Measurements from ENCODE around the gene TAPBP. TPM values are rescaled to one million over a fixed set of nuclear protein-coding genes. Genes with fewer than 3 reads are reported as not detected.

TAPBP gene
- polyA plus RNA-seq, 3 donors, result 138 to 228 (median 141) TPM

DNA sequence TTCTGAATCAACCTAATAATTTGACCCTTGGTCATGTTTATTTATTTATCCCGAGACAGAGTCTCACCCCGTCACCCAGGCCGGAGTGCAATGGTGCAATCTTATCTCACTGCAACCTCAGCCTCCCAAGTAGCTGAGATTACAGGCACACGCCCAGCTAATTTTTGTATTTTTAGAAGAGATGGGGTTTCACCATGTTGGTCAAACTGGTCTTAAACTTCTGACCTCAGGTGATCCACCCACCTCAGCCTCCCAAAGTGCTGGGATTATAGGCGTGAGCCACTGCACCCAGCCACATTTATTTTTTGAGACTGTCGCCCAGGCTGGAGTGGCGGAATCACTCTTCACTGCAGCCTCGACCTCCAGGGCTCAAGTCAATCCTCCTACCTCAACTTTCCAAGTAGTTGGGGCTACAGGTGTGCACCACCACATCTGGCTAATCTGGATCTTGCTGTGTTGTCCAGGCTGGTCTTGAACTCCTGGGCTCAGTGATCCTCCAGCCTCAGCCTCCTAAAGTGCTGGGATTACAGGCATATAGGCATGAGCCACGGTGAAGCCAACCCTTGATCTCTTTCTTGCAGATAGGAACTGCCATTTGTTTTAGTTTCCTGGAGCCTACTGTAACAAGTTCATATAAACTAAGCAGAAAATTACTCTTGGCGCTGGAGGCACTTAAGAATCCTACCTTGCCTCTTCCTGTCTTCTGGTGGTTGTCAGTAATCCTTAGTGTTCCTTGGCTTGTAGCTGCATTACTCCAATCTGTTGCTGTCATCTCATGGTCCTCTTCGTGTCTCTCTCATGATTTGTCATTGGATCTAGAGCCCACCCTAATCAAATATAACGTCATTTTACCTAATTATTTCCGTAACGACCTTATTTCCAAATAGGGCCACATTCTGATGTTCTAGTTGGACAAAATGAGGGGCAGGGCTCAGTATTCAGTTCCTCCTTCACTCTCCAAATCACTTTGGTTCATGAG is 39.7 kb downstream of the TAPBP start:
- H3K9me3 Mint-ChIP-seq, result no peaks in the 10 kb centered on the region
- no peaks in the 10 kb centered on the region for H3K27me3 ChIP-seq (ENCODE audit: control insufficient read depth in 2 of 2, insufficient read depth in 2 of 2, low read length in 2 of 2)
- WGBS (ENCODE audit: insufficient coverage), result 77% methylated on average over 3 of the region's 14 CpGs
- H3K4me1 ChIP-seq (ENCODE audit: control insufficient read depth in 1 of 2, insufficient read depth in 2 of 2, low read length in 2 of 2), result peaks cover 66 to 78% of the 10 kb centered on the region in 2 donors
- no peak overlapping the region for H2AFZ ChIP-seq (ENCODE audit: insufficient read depth, low read depth, low read length, poor library complexity, severe bottlenecking)
- TF ChIP-seq, protein P1, sequence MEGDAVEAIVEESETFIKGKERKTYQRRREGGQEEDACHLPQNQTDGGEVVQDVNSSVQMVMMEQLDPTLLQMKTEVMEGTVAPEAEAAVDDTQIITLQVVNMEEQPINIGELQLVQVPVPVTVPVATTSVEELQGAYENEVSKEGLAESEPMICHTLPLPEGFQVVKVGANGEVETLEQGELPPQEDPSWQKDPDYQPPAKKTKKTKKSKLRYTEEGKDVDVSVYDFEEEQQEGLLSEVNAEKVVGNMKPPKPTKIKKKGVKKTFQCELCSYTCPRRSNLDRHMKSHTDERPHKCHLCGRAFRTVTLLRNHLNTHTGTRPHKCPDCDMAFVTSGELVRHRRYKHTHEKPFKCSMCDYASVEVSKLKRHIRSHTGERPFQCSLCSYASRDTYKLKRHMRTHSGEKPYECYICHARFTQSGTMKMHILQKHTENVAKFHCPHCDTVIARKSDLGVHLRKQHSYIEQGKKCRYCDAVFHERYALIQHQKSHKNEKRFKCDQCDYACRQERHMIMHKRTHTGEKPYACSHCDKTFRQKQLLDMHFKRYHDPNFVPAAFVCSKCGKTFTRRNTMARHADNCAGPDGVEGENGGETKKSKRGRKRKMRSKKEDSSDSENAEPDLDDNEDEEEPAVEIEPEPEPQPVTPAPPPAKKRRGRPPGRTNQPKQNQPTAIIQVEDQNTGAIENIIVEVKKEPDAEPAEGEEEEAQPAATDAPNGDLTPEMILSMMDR (IDR thresholded peaks at IDR 0.05), result no peak
- peaks cover 38 to 61% of the 10 kb centered on the region in 2 donors for H3K36me3 ChIP-seq (replicated peaks in 1 of 2; ENCODE audit: control insufficient read depth in 1 of 2, insufficient read depth in 2 of 2, low read length in 2 of 2)
- H3K4me1 Mint-ChIP-seq, result peaks cover 69% of the 10 kb centered on the region
- H4K20me1 ChIP-seq (ENCODE audit: insufficient read depth, low read length), result peaks cover 51% of the 10 kb centered on the region
- H3K27me3 Mint-ChIP-seq (ENCODE audit: low read depth in 3 of 3), result no peaks in the 10 kb centered on the region
- H3K4me2 ChIP-seq (replicated peaks; ENCODE audit: extremely low read depth, low read length, poor library complexity, severe bottlenecking), result peak overlapping the region; percentile 14
- no peak overlapping the region for H3K4me3 Mint-ChIP-seq
- DNase-seq, result no peak
- peaks cover 37 to 51% of the 10 kb centered on the region in 2 donors for H3K36me3 Mint-ChIP-seq
- H3K9ac ChIP-seq (ENCODE audit: insufficient read depth, low read length, poor library complexity, severe bottlenecking), result peak overlapping the region; percentile 5
- intact Hi-C loops (cut with micrococcal nuclease), result loop anchor here in 1 of 2 donors (2.0 kb wide), 1 partner anchor 15 kb away; the partner anchor contains the start of genes PFDN6 and WDR46
- peaks cover 86% of the 10 kb centered on the region for H3K79me2 ChIP-seq (ENCODE audit: insufficient read depth, low read length)
- H3K27ac ChIP-seq (ENCODE audit: low read depth in 1 of 2, low read length in 2 of 2), result peak overlapping the region in 1 of 2 donors; percentile 42
- H3K4me3 ChIP-seq (replicated peaks in 1 of 3; ENCODE audit: low read depth in 2 of 3, low read length in 3 of 3), result peak overlapping the region in 1 of 3 experiments; percentile 91
- H3K27ac Mint-ChIP-seq, result peak overlapping the region; percentile 3 to 80 (median 71)
- no peaks in the 10 kb centered on the region for H3K9me3 ChIP-seq (replicated peaks in 1 of 2; ENCODE audit: control insufficient read depth in 1 of 2, insufficient read depth in 1 of 2, low read length in 2 of 2)

DNA sequence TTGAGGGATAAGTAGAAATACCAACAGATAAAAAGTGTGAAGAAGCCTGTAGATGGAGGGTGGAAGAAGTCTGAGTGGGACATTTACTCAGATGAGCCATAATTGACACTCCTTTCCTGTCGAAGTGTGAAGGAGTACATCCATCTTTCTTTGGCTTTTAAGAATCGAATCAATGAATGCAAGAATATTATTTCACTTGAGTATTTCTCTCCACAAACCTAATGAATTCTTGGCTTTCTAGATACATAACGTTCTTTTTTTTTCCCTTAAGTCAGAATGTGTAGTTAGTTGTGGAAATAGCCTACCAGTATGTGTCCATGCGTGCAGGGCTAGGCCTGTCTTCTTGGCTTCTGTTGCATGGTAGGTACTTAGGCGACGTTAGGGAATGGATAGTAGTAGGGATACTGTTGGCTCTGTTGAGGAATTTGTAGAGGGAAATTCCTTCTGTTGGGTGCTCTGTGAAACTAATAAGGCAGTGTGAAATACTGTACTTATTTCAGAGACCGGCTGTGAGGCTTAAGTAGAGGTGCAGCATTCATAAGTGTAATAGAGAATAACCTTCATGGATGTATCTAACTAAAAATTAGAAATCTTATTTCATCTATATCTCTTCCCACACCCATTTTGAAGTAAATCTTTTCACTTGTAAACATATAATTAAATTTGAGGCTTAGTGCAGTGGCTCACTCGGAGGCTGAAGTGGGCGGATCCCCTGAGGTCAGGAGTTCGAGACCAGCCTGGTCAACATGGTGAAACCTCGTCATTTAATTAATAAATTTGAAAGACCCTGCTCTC is 40.6 kb downstream of the TAPBP start:
- TF ChIP-seq, protein P1 (IDR thresholded peaks at IDR 0.05), result no peak
- Histone ChIP-seq H3K9me3 (replicated peaks in 1 of 2; ENCODE audit: control insufficient read depth in 1 of 2, insufficient read depth in 1 of 2, low read length in 2 of 2) (no peaks in the 10 kb centered on the region), H3K79me2 (ENCODE audit: insufficient read depth, low read length) (peaks cover 80% of the 10 kb centered on the region), H4K20me1 (ENCODE audit: insufficient read depth, low read length) (peaks cover 42% of the 10 kb centered on the region), H3K4me3 (replicated peaks in 1 of 3; ENCODE audit: low read depth in 2 of 3, low read length in 3 of 3) (peak overlapping the region in 1 of 3 experiments; percentile 91), H3K27me3 (ENCODE audit: control insufficient read depth in 2 of 2, insufficient read depth in 2 of 2, low read length in 2 of 2) (no peaks in the 10 kb centered on the region), H3K4me2 (replicated peaks; ENCODE audit: extremely low read depth, low read length, poor library complexity, severe bottlenecking) (peak overlapping the region; percentile 79), H3K27ac (ENCODE audit: low read depth in 1 of 2, low read length in 2 of 2) (peak overlapping the region in 1 of 2 donors; percentile 99), H2AFZ (ENCODE audit: insufficient read depth, low read depth, low read length, poor library complexity, severe bottlenecking) (no peak overlapping the region), H3K4me1 (ENCODE audit: control insufficient read depth in 1 of 2, insufficient read depth in 2 of 2, low read length in 2 of 2) (peaks cover 57 to 69% of the 10 kb centered on the region in 2 donors), H3K9ac (ENCODE audit: insufficient read depth, low read length, poor library complexity, severe bottlenecking) (peak overlapping the region; percentile 89), H3K36me3 (replicated peaks in 1 of 2; ENCODE audit: control insufficient read depth in 1 of 2, insufficient read depth in 2 of 2, low read length in 2 of 2) (peaks cover 37 to 61% of the 10 kb centered on the region in 2 donors)
- Mint-ChIP-seq H3K27ac (peak overlapping the region in 6 of 7 donors; percentile 98 to 100 (median 100)), H3K27me3 (ENCODE audit: low read depth in 3 of 3) (no peaks in the 10 kb centered on the region), H3K4me3 (peak overlapping the region in 1 of 2 donors; percentile 100), H3K4me1 (peaks cover 60% of the 10 kb centered on the region), H3K9me3 (no peaks in the 10 kb centered on the region), H3K36me3 (peaks cover 41 to 50% of the 10 kb centered on the region in 2 donors)
- intact Hi-C loops (cut with micrococcal nuclease), result loop anchor here in 1 of 2 donors (2.0 kb wide), 1 partner anchor 15 kb away; the partner anchor contains the start of genes PFDN6 and WDR46
- 100% methylated on average over 1 of the region's 11 CpGs for WGBS (ENCODE audit: insufficient coverage)
- no peak for DNase-seq
